K562 (cell line): Measurements from ENCODE around the gene SIGLEC5. TPM values are rescaled to one million over a fixed set of nuclear protein-coding genes. Genes with fewer than 3 reads are reported as not detected.

Source experiments
- ARID2 ChIP-seq: fragments of 450-650 bp; IDR thresholded peaks from 2 replicates; pipeline ENCODE4 v1.6.1; 2017; ENCODE audit warnings: antibody characterized with exemption, mild to moderate bottlenecking
- ASH1L ChIP-seq: fragments of 450-650 bp; IDR thresholded peaks from 2 replicates; pipeline ENCODE4 v1.6.1; 2018; ENCODE audit warnings: borderline replicate concordance, mild to moderate bottlenecking, low read depth; ENCODE audit not compliant: partially characterized antibody
- E2F1 ChIP-seq: sonication (generic); formaldehyde crosslinking; IDR thresholded peaks from 2 replicates; pipeline ENCODE4 v1.8.1; 2023; ENCODE audit warnings: mild to moderate bottlenecking, missing genetic modification reagents, moderate library complexity
- EWSR1 ChIP-seq: fragments of 450-650 bp; IDR thresholded peaks from 2 replicates; pipeline ENCODE4 v1.6.1; 2018; ENCODE audit warnings: borderline replicate concordance, mild to moderate bottlenecking, low read depth, moderate library complexity; ENCODE audit not compliant: partially characterized antibody
- GATAD2A ChIP-seq: fragments of 450-650 bp; IDR thresholded peaks from 2 replicates; pipeline ENCODE4 v1.6.1; 2017
- HBP1 ChIP-seq: fragments of 450-650 bp; formaldehyde crosslinking; IDR thresholded peaks from 2 replicates; pipeline ENCODE4 v1.4.0; 2022; ENCODE audit warnings: missing genetic modification characterization
- HMG20B ChIP-seq: fragments of 250-450 bp; sonication (Bioruptor Pico); IDR thresholded peaks from 2 replicates; pipeline ENCODE4 v1.5.0; 2021; ENCODE audit warnings: mild to moderate bottlenecking
- HNRNPH1 ChIP-seq: fragments of 200-400 bp; formaldehyde crosslinking; optimal IDR thresholded peaks from 2 replicates; pipeline ENCODE3; 2017; ENCODE audit warnings: low read depth, mild to moderate bottlenecking, low read length, moderate library complexity
- ID3 ChIP-seq, 2 experiments: fragments of 250-450 bp in 1 of 2; fragments of 450-650 bp in 1 of 2; sonication (Bioruptor Pico) in 1 of 2; IDR thresholded peaks; 2 replicates each; pipeline versions ENCODE4 v1.6.1 to v1.8.0; 2016 to 2021; ENCODE audit warnings: mild to moderate bottlenecking in 2 of 2, moderate library complexity in 2 of 2, missing compliant biosample characterization in 1 of 2, missing genetic modification characterization in 1 of 2
- KLF6 ChIP-seq: fragments of 250-450 bp; sonication (Bioruptor Pico); IDR thresholded peaks from 2 replicates; pipeline ENCODE4 v1.4.0; 2020; ENCODE audit warnings: mild to moderate bottlenecking, moderate library complexity, borderline replicate concordance
- MTA3 ChIP-seq: fragments of 450-650 bp; formaldehyde crosslinking; IDR thresholded peaks from 2 replicates; pipeline ENCODE4 v1.6.1; 2017; ENCODE audit warnings: mild to moderate bottlenecking, borderline replicate concordance
- NFRKB ChIP-seq: fragments of 450-650 bp; IDR thresholded peaks from 2 replicates; pipeline ENCODE4 v1.6.1; 2016; ENCODE audit warnings: low read depth
- PCBP1 ChIP-seq: fragments of 200-400 bp; formaldehyde crosslinking; IDR thresholded peaks from 2 replicates; pipeline ENCODE4 v1.6.1; 2018; ENCODE audit warnings: mild to moderate bottlenecking, low read depth, low read length; ENCODE audit not compliant: poor library complexity, severe bottlenecking
- PKNOX1 ChIP-seq: fragments of 450-650 bp; IDR thresholded peaks from 2 replicates; pipeline ENCODE4 v1.6.1; 2016
- PRMT5 ChIP-seq: sonication (generic); formaldehyde crosslinking; IDR thresholded peaks from 2 replicates; pipeline ENCODE4 v1.5.0; 2020; ENCODE audit warnings: missing genetic modification reagents
- RNF2 ChIP-seq: sonication (generic); IDR thresholded peaks from 2 replicates; pipeline ENCODE4 v1.6.1; 2016
- STAT5B ChIP-seq: fragments of 250-450 bp; sonication (Bioruptor Pico); IDR thresholded peaks from 2 replicates; pipeline ENCODE4 v1.8.0; 2021; ENCODE audit warnings: mild to moderate bottlenecking, inconsistent platforms
- TCF7 ChIP-seq: sonication (generic); IDR thresholded peaks from 2 replicates; pipeline ENCODE4 v1.6.1; 2016; ENCODE audit warnings: antibody characterized with exemption, borderline replicate concordance
- TOE1 ChIP-seq, 2 experiments: fragments of 450-650 bp in 1 of 2; sonication (generic) in 1 of 2; formaldehyde crosslinking in 1 of 2; IDR thresholded peaks; 2 replicates each; pipeline versions ENCODE4 v1.7.1 to v1.8.0; 2016 to 2022; ENCODE audit warnings: borderline replicate concordance in 2 of 2, mild to moderate bottlenecking in 2 of 2, antibody characterized with exemption in 1 of 2, inconsistent platforms in 1 of 2, low read depth in 1 of 2, missing genetic modification reagents in 1 of 2, moderate library complexity in 1 of 2
- ZNF518B ChIP-seq: fragments of 250-450 bp; sonication (Bioruptor Pico); IDR thresholded peaks from 2 replicates; pipeline ENCODE4 v1.5.0; 2021; ENCODE audit warnings: mild to moderate bottlenecking, moderate library complexity
- polyA plus RNA-seq, 8 experiments: library from polyadenylated mRNA; depleted of rRNA in 4 of 8; stranded (reverse) in 5 of 8; unstranded in 3 of 8; fragments of >200 nt; fragmentation: Nextera tagmentation in 2 of 8; fragmentation: Illumina TruSeq in 1 of 8; extraction: Ambion mirVana in 2 of 8; extraction: Trizol in 1 of 8; gene quantifications; 2 replicates each; pipeline versions ENCODE4 v1.2.1 to v1.2.3, GENCODE V29; 2011 to 2014; ENCODE audit warnings: inconsistent platforms in 1 of 8, missing spikeins in 1 of 8
- total RNA-seq, 7 experiments: library from RNA; depleted of rRNA in 6 of 7; stranded (reverse); fragments of >200 nt in 6 of 7; fragmentation: Illumina TruSeq in 2 of 7; extraction: Trizol in 2 of 7; gene quantifications; 2 replicates each; pipeline versions ENCODE4 v1.2.1 to v1.2.3, GENCODE V29; 2011 to 2021; ENCODE audit warnings: low replicate concordance in 1 of 7

Gene SIGLEC5
- total and polyA plus RNA-seq, 9 of the 15 experiments (the other 6 are each of a cell fraction or from before 2014, with no cell fraction given): 0.14 TPM; not detected in 8

- TF ChIP-seq ZNF518B (CRISPR knock-in tag) (no peak), HNRNPH1 (no peak), PKNOX1 (no peak), ASH1L (no peak), TOE1 (IDR thresholded peaks at IDR 0.05; ENCODE audit: borderline replicate concordance) (no peak), TOE1 (CRISPR knock-in tag; IDR thresholded peaks at IDR 0.05; ENCODE audit: borderline replicate concordance, low read depth) (0 out of 2 replicates have a peak, but pooled peaks have one; percentile 51), NFRKB (no peak), KLF6 (CRISPR knock-in tag) (no peak), E2F1 (no peak), PCBP1 (no peak), PRMT5 (no peak), MTA3 (no peak), TCF7 (no peak), HMG20B (CRISPR knock-in tag) (no peak), HBP1 (CRISPR knock-in tag) (no peak), GATAD2A (no peak), ARID2 (no peak), RNF2 (no peak), STAT5B (CRISPR knock-in tag) (no peak), EWSR1 (no peak), ID3 (CRISPR knock-in tag; IDR thresholded peaks at IDR 0.05) (no peak), ID3 (tag; IDR thresholded peaks at IDR 0.05) (no peak)
These were observed 36.0 kb downstream of the SIGLEC5 start (continued) for GRCh38 chr19:51593969-51594773.
